ENCODE results near the gene C1orf21. TPM values are rescaled to one million over a fixed set of nuclear protein-coding genes. Genes with fewer than 3 reads are reported as not detected.

Gene C1orf21
- total and polyA plus RNA-seq, 5 experiments from 2014 or later: 0.60 to 30.9 (median 0.84) TPM

DNA sequence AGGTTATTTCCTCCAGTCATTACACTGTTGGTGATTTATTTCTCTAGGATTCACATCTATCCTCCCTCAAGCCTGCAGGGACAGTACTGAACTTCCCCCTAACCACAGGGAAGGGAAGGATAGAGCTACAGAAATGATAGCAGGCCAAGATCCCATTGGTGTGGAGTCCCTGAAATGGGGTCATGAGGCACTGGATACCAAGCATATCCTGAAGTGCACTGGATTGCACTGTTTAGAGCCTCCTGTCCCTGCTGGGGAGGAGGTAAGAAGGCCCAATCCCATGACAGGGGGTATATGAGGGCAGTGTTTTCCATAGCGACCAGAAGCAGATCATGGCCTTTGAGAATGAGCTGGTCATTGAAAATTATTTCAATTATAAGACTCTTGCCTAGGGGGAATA is 56.8 kb downstream of the C1orf21 start:
- ATAC-seq (no peak), DNase-seq (no peak)
- H3K36me3 Mint-ChIP-seq: no peaks in the 10 kb centered on the region
- no peak overlapping the region for H3K27ac Mint-ChIP-seq
- no peaks in the 10 kb centered on the region for H3K9me3 Mint-ChIP-seq
- no peak overlapping the region for H3K4me3 Mint-ChIP-seq
- no peaks in the 10 kb centered on the region for H3K4me1 Mint-ChIP-seq
- POLR2A ChIA-PET: no interaction called here
- H3K27me3 Mint-ChIP-seq: peaks cover 0 to 1% (median 0%) of the 10 kb centered on the region in 5 donors

DNA sequence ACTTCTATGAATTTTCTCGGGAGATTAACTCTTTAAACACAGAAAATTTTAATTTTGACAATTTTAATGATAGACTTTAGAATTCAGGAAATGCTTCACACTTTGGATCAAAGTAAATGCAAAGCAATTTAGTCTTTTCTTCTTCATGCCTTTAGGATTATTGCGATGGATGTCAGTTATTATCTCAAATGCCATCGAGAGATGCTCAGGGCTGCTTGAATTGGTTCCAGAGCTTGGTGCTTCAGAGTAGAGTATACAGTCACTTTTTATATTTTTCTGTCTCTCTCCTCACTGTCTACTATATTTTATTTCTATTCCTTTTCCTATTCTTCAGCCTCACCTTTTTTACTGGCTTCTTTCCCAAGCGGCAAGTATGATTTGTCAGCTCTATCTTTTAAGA is 59.2 kb downstream of the C1orf21 start:
- DNase-seq: no peak
- Mint-ChIP-seq H3K36me3 (no peaks in the 10 kb centered on the region), H3K27ac (no peak overlapping the region), H3K27me3 (no peaks in the 10 kb centered on the region), H3K4me1 (no peaks in the 10 kb centered on the region), H3K9me3 (peaks cover 0 to 2% (median 0%) of the 10 kb centered on the region in 9 donors), H3K4me3 (no peak overlapping the region)
- POLR2A ChIA-PET: no interaction called here
- ATAC-seq: no peak

DNA sequence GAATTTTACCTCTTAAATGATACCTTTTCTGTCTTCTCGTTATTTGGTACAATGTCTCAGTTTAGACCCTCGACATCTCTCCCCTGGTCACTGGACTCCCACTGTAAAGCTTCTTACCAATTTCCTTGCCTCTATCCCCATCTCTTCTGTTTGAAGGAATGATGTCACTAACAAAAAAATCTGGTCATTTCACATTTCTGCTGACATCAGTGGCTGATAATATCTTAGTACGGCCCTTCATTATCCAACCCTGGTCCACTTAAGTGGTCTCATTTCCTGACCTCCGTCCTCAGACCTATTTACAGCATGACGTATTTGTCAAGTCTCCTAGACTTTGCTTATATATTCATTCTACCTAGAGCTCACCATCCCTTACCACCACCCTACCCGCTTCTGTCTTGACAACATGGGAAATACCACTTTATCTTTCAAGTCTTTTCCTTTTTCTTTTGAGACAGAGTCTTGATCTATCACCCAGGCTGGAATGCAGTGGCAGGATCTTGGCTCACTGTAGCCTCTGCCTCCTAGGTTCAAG is 60.9 kb downstream of the C1orf21 start:
- Mint-ChIP-seq H3K36me3 (no peaks in the 10 kb centered on the region), H3K4me1 (peaks cover 0 to 3% (median 0%) of the 10 kb centered on the region in 4 donors), H3K9me3 (peaks cover 0 to 2% (median 0%) of the 10 kb centered on the region in 9 donors), H3K27me3 (no peaks in the 10 kb centered on the region), H3K27ac (no peak overlapping the region), H3K4me3 (no peak overlapping the region)
- no peak for DNase-seq
- ATAC-seq: no peak
- POLR2A ChIA-PET: no interaction called here

DNA sequence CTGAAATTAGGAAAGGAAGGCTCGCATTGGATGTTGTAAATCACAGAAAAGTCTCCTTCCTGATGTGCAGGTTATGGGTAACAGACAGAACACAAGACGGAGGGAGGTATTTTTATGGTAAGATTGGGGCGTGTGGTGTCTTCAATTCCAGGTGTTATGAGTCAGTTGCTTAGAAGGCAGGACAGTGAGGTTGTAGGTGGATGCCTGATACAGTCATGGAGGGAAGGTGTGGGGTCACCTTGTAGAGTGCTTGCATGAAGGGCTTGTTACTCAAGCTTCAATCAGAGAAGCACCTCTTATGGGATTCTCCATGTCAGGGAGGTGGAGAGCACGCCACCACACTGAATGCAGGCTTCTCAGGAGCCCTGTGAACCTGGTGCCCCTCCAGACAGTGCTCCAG is 63.1 kb downstream of the C1orf21 start:
- H3K36me3 Mint-ChIP-seq: no peaks in the 10 kb centered on the region

DNA sequence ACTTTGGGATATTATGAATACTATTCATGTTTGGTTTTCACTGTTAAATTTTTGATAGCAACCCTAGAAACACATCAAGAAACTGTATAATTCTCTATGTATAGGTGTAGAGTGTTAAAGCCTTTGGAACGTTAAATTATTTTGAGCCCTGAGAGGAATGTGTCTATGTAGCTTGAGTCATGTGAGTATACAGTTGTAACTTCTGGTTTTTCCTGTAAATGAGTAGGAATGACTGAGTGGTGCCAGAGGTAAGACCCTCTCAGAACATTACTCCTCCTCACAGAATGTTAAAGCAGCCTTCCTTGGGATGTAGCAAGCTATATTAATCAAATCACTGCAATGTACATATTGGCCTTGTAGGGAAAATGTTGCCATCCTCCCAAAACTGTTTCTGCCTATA is 69.0 kb downstream of the C1orf21 start:
- ATAC-seq: no peak
- POLR2A ChIA-PET: no interaction called here
- peaks cover 0 to 2% (median 0%) of the 10 kb centered on the region in 9 donors for H3K9me3 Mint-ChIP-seq
- H3K27me3 Mint-ChIP-seq: peaks cover 0 to 2% (median 0%) of the 10 kb centered on the region in 5 donors
- no peaks in the 10 kb centered on the region for H3K36me3 Mint-ChIP-seq
- no peak overlapping the region for H3K27ac Mint-ChIP-seq
- peaks cover 0 to 12% (median 0%) of the 10 kb centered on the region in 4 donors for H3K4me1 Mint-ChIP-seq
- no peak overlapping the region for H3K4me3 Mint-ChIP-seq
- no peak for DNase-seq

More for the DNA sequence above, 63.1 kb downstream of the C1orf21 start:
- ATAC-seq (no peak), DNase-seq (no peak)
- POLR2A ChIA-PET: no interaction called here
- Mint-ChIP-seq H3K9me3 (peaks cover 0 to 2% (median 0%) of the 10 kb centered on the region in 9 donors), H3K27ac (no peak overlapping the region), H3K27me3 (no peaks in the 10 kb centered on the region), H3K4me3 (no peak overlapping the region), H3K4me1 (peaks cover 0 to 3% (median 0%) of the 10 kb centered on the region in 4 donors)

DNA sequence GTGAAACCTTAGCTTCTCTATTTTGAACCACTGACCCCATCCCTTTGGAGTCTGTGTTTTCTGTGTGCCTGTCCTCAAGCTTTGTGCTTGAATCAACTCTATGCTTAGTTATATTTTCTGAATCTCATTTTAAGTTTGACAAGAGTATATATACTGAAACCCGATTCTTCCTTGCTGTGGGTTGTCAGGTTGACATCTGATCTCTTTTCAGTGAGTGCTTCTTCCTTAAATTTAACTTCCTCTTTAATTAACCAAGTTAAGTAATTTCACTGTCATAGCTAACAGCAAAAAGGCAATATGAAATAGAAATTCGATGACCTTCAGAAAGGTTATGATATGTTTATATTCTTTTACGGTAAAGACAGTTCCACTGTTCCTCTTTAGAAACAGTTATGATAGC is 69.4 kb downstream of the C1orf21 start:
- peaks cover 0 to 2% (median 0%) of the 10 kb centered on the region in 5 donors for H3K27me3 Mint-ChIP-seq
- H3K36me3 Mint-ChIP-seq: no peaks in the 10 kb centered on the region
- H3K9me3 Mint-ChIP-seq: peaks cover 0 to 2% (median 0%) of the 10 kb centered on the region in 9 donors
- POLR2A ChIA-PET: no interaction called here
- no peak overlapping the region for H3K27ac Mint-ChIP-seq
- ATAC-seq: no peak
- no peak for DNase-seq
- peaks cover 0 to 12% (median 0%) of the 10 kb centered on the region in 4 donors for H3K4me1 Mint-ChIP-seq
- H3K4me3 Mint-ChIP-seq: no peak overlapping the region

DNA sequence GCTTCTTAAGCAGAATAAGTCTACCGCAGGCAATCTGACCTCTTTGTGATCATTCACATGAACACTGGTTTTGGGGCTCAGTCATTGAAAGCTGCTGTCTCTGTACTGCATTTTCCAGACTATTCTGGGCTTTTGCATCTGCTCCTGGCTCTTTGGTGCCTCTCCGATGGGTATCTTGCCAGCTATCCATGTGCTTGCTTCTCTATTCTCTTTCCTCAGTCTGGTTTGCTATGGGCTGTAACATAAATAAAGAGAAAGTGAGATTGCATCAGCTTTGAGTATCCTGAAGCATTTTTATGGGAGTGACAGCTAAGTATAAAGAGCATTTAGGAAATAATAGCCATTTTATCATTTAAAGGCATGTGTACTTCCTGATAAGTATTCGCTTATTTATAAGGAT is 70.7 kb downstream of the C1orf21 start:
- peaks cover 0 to 4% (median 1%) of the 10 kb centered on the region in 5 donors for H3K27me3 Mint-ChIP-seq
- POLR2A ChIA-PET: no interaction called here

DNA sequence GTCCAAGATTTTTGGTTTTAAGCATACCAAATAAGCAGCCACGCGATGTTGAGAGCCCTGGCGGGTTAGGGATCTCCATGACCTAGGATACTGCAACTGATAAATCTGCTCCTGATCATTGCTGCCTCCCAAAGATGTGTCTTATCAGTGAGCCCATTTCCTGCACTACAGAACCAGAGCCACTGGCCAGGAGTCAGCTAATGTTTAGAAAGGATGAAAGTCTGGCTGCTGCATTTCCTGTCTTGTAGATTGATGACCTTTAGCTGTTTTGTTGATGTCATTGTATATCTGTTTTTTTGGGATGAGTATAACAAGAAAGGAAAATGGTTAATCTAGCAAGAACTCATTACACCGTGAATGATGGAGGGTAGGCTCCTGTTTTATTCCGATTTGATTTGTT is 74.5 kb downstream of the C1orf21 start:
- ATAC-seq (no peak), DNase-seq (no peak)
- H3K4me3 Mint-ChIP-seq: no peak overlapping the region
- H3K4me1 Mint-ChIP-seq: peaks cover 0 to 7% (median 0%) of the 10 kb centered on the region in 4 donors
- no peaks in the 10 kb centered on the region for H3K36me3 Mint-ChIP-seq
- H3K9me3 Mint-ChIP-seq: no peaks in the 10 kb centered on the region
- peaks cover 0 to 14% (median 2%) of the 10 kb centered on the region in 5 donors for H3K27me3 Mint-ChIP-seq
- H3K27ac Mint-ChIP-seq: no peak overlapping the region
- POLR2A ChIA-PET: no interaction called here

More for the DNA sequence above, 70.7 kb downstream of the C1orf21 start:
- DNase-seq (no peak), ATAC-seq (no peak)
- Mint-ChIP-seq H3K9me3 (peaks cover 0 to 2% (median 0%) of the 10 kb centered on the region in 9 donors), H3K4me3 (no peak overlapping the region), H3K36me3 (no peaks in the 10 kb centered on the region), H3K27ac (no peak overlapping the region), H3K4me1 (peaks cover 0 to 9% (median 0%) of the 10 kb centered on the region in 4 donors)

DNA sequence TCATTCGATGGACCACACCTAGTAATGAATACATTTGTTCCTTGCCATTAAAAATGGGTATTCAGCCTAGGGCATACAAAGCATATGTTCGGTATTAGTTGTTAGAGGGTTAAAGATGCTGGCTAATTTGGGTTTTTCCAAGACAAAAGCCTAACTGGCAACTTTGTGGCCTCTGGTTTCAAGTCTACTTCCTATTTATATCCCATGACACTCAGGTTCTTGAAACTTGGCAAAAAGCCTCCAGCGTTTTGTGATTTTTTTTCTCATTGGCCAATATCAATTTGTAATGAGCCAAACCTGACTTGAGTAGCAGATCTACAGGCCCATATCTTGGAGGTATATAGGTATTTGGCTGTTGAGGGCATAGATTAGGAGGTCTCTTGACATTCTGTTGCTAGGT is 75.3 kb downstream of the C1orf21 start:
- H3K4me3 Mint-ChIP-seq: no peak overlapping the region
- no peak for ATAC-seq
- DNase-seq: no peak
- peaks cover 0 to 14% (median 2%) of the 10 kb centered on the region in 5 donors for H3K27me3 Mint-ChIP-seq
- H3K9me3 Mint-ChIP-seq: no peaks in the 10 kb centered on the region
- H3K27ac Mint-ChIP-seq: no peak overlapping the region
- peaks cover 0 to 2% (median 0%) of the 10 kb centered on the region in 4 donors for H3K4me1 Mint-ChIP-seq
- no peaks in the 10 kb centered on the region for H3K36me3 Mint-ChIP-seq
- POLR2A ChIA-PET: no interaction called here

DNA sequence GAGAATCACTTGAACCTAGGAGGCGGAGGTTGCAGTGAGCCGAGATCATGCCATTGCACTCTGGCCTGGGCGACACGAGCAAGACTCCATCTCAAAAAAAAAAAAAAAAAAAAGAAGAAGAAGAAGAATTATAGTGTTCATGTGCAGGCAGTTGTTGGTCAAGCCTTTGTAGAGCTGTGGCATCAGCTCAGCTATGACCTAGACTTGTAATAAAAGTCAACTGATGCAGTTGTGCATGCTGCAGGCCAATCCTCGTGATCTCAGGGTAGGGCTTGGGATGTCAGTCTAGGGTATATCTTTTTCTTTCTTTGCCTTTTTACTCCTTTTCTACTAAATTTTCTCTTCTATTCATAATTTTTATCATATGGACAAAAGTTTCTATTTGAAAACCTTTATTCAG is 76.2 kb downstream of the C1orf21 start:
- Mint-ChIP-seq H3K4me1 (peaks cover 0 to 2% (median 0%) of the 10 kb centered on the region in 4 donors), H3K36me3 (no peaks in the 10 kb centered on the region), H3K4me3 (no peak overlapping the region), H3K9me3 (no peaks in the 10 kb centered on the region), H3K27ac (no peak overlapping the region), H3K27me3 (peaks cover 0 to 20% (median 0%) of the 10 kb centered on the region in 5 donors)
- POLR2A ChIA-PET: no interaction called here
- DNase-seq (no peak), ATAC-seq (no peak)

DNA sequence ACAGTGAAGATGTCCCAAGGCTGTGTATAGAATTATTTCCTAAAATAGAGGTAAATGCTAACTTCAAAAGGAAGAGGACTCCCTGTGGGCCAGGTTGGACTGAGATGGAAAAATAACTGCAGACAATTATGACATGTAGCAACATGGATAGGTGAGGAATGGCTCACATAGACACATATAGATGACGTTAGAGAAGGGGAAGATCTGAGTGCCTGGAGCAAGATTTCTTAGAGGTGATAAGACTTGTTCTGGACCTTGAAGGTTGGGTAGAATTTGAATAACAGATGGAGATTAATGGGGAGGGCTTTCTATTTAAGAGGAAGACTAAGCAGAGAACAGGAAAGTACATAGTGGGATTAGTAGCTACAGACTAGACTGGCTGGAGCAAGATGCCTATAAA is 76.9 kb downstream of the C1orf21 start:
- H3K36me3 Mint-ChIP-seq: no peaks in the 10 kb centered on the region
- POLR2A ChIA-PET: no interaction called here
- peaks cover 0 to 22% (median 0%) of the 10 kb centered on the region in 5 donors for H3K27me3 Mint-ChIP-seq
- H3K9me3 Mint-ChIP-seq: no peaks in the 10 kb centered on the region
- H3K4me1 Mint-ChIP-seq: peaks cover 0 to 2% (median 0%) of the 10 kb centered on the region in 4 donors
- no peak for ATAC-seq
- no peak for DNase-seq
- H3K27ac Mint-ChIP-seq: no peak overlapping the region
- H3K4me3 Mint-ChIP-seq: no peak overlapping the region

DNA sequence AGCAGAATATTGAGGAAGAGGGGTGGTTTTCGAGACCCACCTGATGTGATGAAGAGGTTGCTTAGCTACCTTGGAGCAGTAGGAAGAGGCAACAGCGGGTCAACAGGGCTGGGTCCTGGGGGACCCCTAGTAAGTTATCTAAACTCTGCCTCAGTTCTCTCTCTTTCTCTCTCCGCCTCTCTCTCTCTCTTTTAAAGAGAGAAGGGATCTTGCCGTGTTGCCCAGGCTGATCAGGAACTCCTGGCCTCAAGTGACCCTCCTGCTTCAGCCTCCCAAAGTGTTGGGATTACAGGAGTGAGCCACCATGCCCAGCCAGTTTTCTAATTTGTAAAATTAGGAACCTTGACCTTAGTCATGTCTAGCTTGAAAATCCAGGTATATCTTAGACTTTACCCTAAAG is 77.9 kb downstream of the C1orf21 start:
- no peak overlapping the region for H3K4me3 Mint-ChIP-seq
- no peaks in the 10 kb centered on the region for H3K36me3 Mint-ChIP-seq
- H3K4me1 Mint-ChIP-seq: peaks cover 0 to 2% (median 0%) of the 10 kb centered on the region in 4 donors
- POLR2A ChIA-PET: no interaction called here
- no peak for DNase-seq
- no peaks in the 10 kb centered on the region for H3K9me3 Mint-ChIP-seq
- H3K27ac Mint-ChIP-seq: no peak overlapping the region
- peaks cover 0 to 22% (median 0%) of the 10 kb centered on the region in 5 donors for H3K27me3 Mint-ChIP-seq
- ATAC-seq: no peak

DNA sequence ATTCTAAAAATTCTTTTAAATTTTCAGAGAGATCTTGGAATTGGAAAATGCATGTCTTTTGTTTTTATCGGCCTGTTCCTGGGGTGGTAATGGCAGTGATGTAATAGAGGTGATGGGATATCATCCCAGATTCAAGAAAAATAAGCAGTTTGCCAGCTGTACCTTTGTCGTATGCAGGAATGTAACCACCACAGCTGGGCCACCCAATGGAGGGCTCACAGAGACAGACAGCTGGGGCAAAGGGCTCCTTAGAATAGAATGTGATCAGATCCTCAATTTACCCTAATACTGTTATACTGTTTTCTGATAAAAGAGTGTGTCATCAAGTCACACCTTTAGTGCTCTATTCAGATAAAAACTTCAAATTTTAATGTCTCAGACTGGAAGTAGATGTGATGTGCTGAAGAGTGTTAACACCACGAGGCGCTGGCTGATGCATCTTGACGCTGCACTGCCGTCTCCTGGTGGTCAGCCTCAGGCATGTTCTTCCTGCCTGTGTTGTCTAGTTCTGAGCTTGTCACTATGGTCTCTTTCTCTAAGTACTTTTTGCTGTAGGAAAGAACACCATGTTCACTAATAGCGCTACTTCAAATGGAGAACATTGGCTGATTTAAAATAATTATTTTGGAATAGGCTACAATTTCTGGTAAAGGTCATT is 78.8 kb downstream of the C1orf21 start:
- Mint-ChIP-seq H3K9me3 (no peaks in the 10 kb centered on the region), H3K4me3 (no peak overlapping the region), H3K27ac (no peak overlapping the region), H3K27me3 (peaks cover 0 to 22% (median 0%) of the 10 kb centered on the region in 5 donors), H3K36me3 (no peaks in the 10 kb centered on the region), H3K4me1 (peaks cover 0 to 2% (median 0%) of the 10 kb centered on the region in 4 donors)
- POLR2A ChIA-PET: no interaction called here
- no peak for ATAC-seq
- no peak for DNase-seq

DNA sequence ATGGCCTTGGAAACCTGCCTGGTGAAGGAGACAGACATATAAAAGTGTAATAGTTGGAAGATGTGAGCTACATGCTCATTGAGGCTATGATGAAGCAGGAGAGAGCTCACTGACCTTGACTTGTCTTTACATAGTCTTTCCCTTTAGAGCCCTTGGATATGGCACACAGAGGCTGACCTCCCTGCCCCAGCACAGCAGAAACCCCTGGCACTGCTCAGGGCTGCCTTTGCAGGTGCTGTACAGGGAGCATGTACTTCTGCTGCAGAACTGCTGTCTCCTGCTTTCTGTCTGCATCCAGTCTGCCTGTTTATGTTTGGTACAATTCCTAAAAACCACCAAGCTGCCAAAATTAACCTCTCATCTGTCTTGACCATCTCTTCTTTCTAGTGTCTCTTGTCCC is 80.5 kb downstream of the C1orf21 start:
- peaks cover 0 to 20% (median 0%) of the 10 kb centered on the region in 5 donors for H3K27me3 Mint-ChIP-seq
- H3K27ac Mint-ChIP-seq: no peak overlapping the region
- H3K4me3 Mint-ChIP-seq: no peak overlapping the region
- H3K4me1 Mint-ChIP-seq: peaks cover 0 to 2% (median 0%) of the 10 kb centered on the region in 4 donors
- ATAC-seq (no peak), DNase-seq (no peak)
- POLR2A ChIA-PET: no interaction called here
- no peaks in the 10 kb centered on the region for H3K36me3 Mint-ChIP-seq
- no peaks in the 10 kb centered on the region for H3K9me3 Mint-ChIP-seq
